GM18861 (cell line): Measurements from ENCODE around the gene CLEC4M.
"Not testable (repeated sequence)": the region's sequence is repeated elsewhere in the genome, so short reads cannot be mapped to it uniquely, and the experiment has no call there.

ENCODE experiments used
- ATAC-seq: cut with Tn5 transposase; IDR thresholded peaks from one replicate; pipeline ENCODE4 v1.9.1; 2021; ENCODE audit not compliant: unreplicated experiment

CLEC4M gene

GRCh38 chr19:7801020-7801570, 38.1 kb downstream of the CLEC4M start:
- ATAC-seq, result no peak

GRCh38 chr19:7806234-7806633, 43.2 kb downstream of the CLEC4M start:
- ATAC-seq, result no peak

GRCh38 chr19:7806876-7807275, 43.8 kb downstream of the CLEC4M start:
- ATAC-seq, result no peak

GRCh38 chr19:7808108-7808507, 45.1 kb downstream of the CLEC4M start:
- ATAC-seq, result no peak

- no peak for ATAC-seq
Observed at GRCh38 chr19:7811989-7812388, 48.9 kb downstream of the CLEC4M start.

- ATAC-seq, result no peak
Observed at GRCh38 chr19:7815325-7815724, 52.3 kb downstream of the CLEC4M start.

GRCh38 chr19:7816040-7816439, 53.0 kb downstream of the CLEC4M start:
- not testable (repeated sequence) for ATAC-seq

GRCh38 chr19:7817801-7818200, 54.8 kb downstream of the CLEC4M start:
- ATAC-seq, result no peak

- ATAC-seq, result no peak
Observed at GRCh38 chr19:7818806-7819205, 55.8 kb downstream of the CLEC4M start.
